ENCODE measurements around the gene CDH12. TPM values are rescaled to one million over a fixed set of nuclear protein-coding genes. Genes with fewer than 3 reads are reported as not detected.

Gene CDH12
- total and polyA plus RNA-seq, 4 donors = 0.02 to 0.33 (median 0.17) TPM; not detected in 1

GRCh38 chr5:21704974-21705668, 1148.0 kb downstream of the CDH12 start:
- 66% methylated on average over 2 of the region's 2 CpGs for WGBS
- H3K9me3 ChIP-seq (ENCODE audit: control insufficient read depth in 4 of 4, low read length in 3 of 4) = no peaks in the 10 kb centered on the region
- H3K4me1 ChIP-seq (ENCODE audit: control insufficient read depth in 4 of 4, insufficient read depth in 4 of 4, low read length in 3 of 4) = no peaks in the 10 kb centered on the region
- no peaks in the 10 kb centered on the region for H3K27me3 ChIP-seq (ENCODE audit: control insufficient read depth in 4 of 4, insufficient read depth in 4 of 4, low read length in 3 of 4)
- no peak overlapping the region for H3K4me3 ChIP-seq (ENCODE audit: low read depth in 1 of 3, low read length in 3 of 3)
- no peak overlapping the region for H3K27ac ChIP-seq (ENCODE audit: low read depth in 1 of 2, low read length in 2 of 2)
- no peak for DNase-seq (ENCODE audit: low spot score)
- H3K9ac ChIP-seq (ENCODE audit: low read depth in 1 of 2, low read length in 2 of 2) = no peak overlapping the region
- TF ChIP-seq FOXA2 (IDR thresholded peaks at IDR 0.05) (no peak), TAF1 (conservative IDR thresholded peaks at IDR 0.05) (no peak), ATF3 (IDR thresholded peaks at IDR 0.05) (no peak), REST (IDR thresholded peaks at IDR 0.05) (no peak), RAD21 (IDR thresholded peaks at IDR 0.05) (no peak), HNF4G (IDR thresholded peaks at IDR 0.05) (no peak)
- H3K36me3 ChIP-seq (ENCODE audit: control insufficient read depth in 4 of 4, insufficient read depth in 3 of 4, low read depth in 1 of 4, low read length in 3 of 4) = no peaks in the 10 kb centered on the region

GRCh38 chr5:21701317-21701716, 1151.8 kb downstream of the CDH12 start:
- no peak overlapping the region for H3K4me3 ChIP-seq (ENCODE audit: low read depth in 1 of 3, low read length in 3 of 3)
- no peak for DNase-seq (ENCODE audit: low spot score)
- H3K36me3 ChIP-seq (ENCODE audit: control insufficient read depth in 4 of 4, insufficient read depth in 3 of 4, low read depth in 1 of 4, low read length in 3 of 4) = no peaks in the 10 kb centered on the region
- no peaks in the 10 kb centered on the region for H3K4me1 ChIP-seq (ENCODE audit: control insufficient read depth in 4 of 4, insufficient read depth in 4 of 4, low read length in 3 of 4)
- WGBS = 61% methylated on average over 3 of the region's 3 CpGs
- H3K9me3 ChIP-seq (ENCODE audit: control insufficient read depth in 4 of 4, low read length in 3 of 4) = no peaks in the 10 kb centered on the region
- no peaks in the 10 kb centered on the region for H3K27me3 ChIP-seq (ENCODE audit: control insufficient read depth in 4 of 4, insufficient read depth in 4 of 4, low read length in 3 of 4)
- TF ChIP-seq YY1 (IDR thresholded peaks at IDR 0.05) (no peak), EGR1 (IDR thresholded peaks at IDR 0.05; ENCODE audit: low read depth in 2 of 2) (no peak), GABPA (IDR thresholded peaks at IDR 0.05 in 1 of 2, conservative IDR thresholded peaks at IDR 0.05 in 1 of 2) (no peak), REST (IDR thresholded peaks at IDR 0.05) (no peak), NR2F2 (IDR thresholded peaks at IDR 0.05) (no peak), ATF3 (IDR thresholded peaks at IDR 0.05) (no peak), CTCF (IDR thresholded peaks at IDR 0.05; ENCODE audit: low read depth, low read length, missing input control) (no peak), HNF4G (IDR thresholded peaks at IDR 0.05) (no peak), ZBTB33 (IDR thresholded peaks at IDR 0.05) (no peak), TAF1 (conservative IDR thresholded peaks at IDR 0.05) (no peak), RXRA (IDR thresholded peaks at IDR 0.05) (no peak), FOXA1 (IDR thresholded peaks at IDR 0.05) (no peak), RAD21 (IDR thresholded peaks at IDR 0.05) (no peak), JUND (IDR thresholded peaks at IDR 0.05) (no peak), HNF4A (conservative IDR thresholded peaks at IDR 0.05) (no peak), MAX (IDR thresholded peaks at IDR 0.05) (no peak), SP1 (IDR thresholded peaks at IDR 0.05) (no peak), FOXA2 (IDR thresholded peaks at IDR 0.05) (no peak)
- no peak overlapping the region for H3K27ac ChIP-seq (ENCODE audit: low read depth in 1 of 2, low read length in 2 of 2)
- H3K9ac ChIP-seq (ENCODE audit: low read depth in 1 of 2, low read length in 2 of 2) = no peak overlapping the region
